AG04449 (cell line): ENCODE data around the gene STK4.

Source experiments
- CTCF ChIA-PET: fragments of 350-600 bp; formaldehyde crosslinking; extraction: SDS; loops from one replicate; lab custom pipeline; 2021; ENCODE audit warnings: antibody characterized with exemption; lab: Yijun Ruan, JAX
- POLR2A ChIA-PET: fragments of 400-600, 350-600 bp; formaldehyde crosslinking; extraction: SDS; loops from one replicate; lab custom pipeline; 2020; ENCODE audit warnings: antibody characterized with exemption, inconsistent platforms; lab: Yijun Ruan, JAX
- DNase-seq: peaks from one replicate; pipeline ENCODE4 v3.0.0-alpha.2; 2010; ENCODE audit warnings: low read depth, low spot score
- H3K4me3 ChIP-seq: 2 replicates; pipeline ENCODE4 v1.5.1; 2011; ENCODE audit warnings: low read depth, mild to moderate bottlenecking, control low read depth, low read length
- TF ChIP-seq, protein P1 (sequence below): IDR thresholded peaks from one replicate; pipeline ENCODE4 v1.5.1; 2011; ENCODE audit warnings: mild to moderate bottlenecking, moderate library complexity, low read length, control low read depth, inconsistent platforms; ENCODE audit not compliant: insufficient read depth; ENCODE audit errors: missing control alignments

STK4 gene

DNA sequence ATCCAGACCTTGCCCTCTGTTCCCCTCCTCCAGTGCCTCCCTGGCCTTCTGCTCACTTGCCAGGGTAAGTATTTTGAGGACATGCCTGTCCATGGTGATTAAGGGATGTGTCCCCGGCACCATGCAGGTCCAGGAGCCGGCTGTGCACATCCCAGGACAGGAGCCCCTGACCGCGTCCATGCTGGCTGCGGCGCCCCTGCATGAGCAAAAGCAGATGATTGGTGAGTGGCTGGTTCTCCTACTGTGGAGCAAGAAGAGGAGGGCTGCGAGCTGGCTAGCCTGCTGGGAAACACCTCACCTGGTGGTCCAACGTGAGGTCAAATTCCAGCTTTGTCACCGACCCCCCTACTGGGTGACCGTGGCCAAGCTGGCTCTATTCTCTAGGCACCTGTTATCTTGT lies 29.8 kb upstream of the STK4 start:
- CTCF ChIA-PET, result interaction anchor here (1.3 kb wide), 1 partner anchor 9 kb away, joined by 3 read pairs; no protein-coding TSS in a partner anchor
- TF ChIP-seq, protein P1, sequence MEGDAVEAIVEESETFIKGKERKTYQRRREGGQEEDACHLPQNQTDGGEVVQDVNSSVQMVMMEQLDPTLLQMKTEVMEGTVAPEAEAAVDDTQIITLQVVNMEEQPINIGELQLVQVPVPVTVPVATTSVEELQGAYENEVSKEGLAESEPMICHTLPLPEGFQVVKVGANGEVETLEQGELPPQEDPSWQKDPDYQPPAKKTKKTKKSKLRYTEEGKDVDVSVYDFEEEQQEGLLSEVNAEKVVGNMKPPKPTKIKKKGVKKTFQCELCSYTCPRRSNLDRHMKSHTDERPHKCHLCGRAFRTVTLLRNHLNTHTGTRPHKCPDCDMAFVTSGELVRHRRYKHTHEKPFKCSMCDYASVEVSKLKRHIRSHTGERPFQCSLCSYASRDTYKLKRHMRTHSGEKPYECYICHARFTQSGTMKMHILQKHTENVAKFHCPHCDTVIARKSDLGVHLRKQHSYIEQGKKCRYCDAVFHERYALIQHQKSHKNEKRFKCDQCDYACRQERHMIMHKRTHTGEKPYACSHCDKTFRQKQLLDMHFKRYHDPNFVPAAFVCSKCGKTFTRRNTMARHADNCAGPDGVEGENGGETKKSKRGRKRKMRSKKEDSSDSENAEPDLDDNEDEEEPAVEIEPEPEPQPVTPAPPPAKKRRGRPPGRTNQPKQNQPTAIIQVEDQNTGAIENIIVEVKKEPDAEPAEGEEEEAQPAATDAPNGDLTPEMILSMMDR, result no peak
- H3K4me3 ChIP-seq, result no peak overlapping the region
- DNase-seq, result no peak
- POLR2A ChIA-PET, result no interaction called here

- no peak for DNase-seq
- CTCF ChIA-PET, result interaction anchor here (1.4 kb wide), 1 partner anchor 355 kb away, joined by 3 read pairs; no protein-coding TSS in a partner anchor
- H3K4me3 ChIP-seq, result no peak overlapping the region
- TF ChIP-seq, protein P1, result no peak
- POLR2A ChIA-PET, result no interaction called here
These were observed 27.7 kb upstream of the STK4 start for GRCh38 chr20:44938637-44939036.

DNA sequence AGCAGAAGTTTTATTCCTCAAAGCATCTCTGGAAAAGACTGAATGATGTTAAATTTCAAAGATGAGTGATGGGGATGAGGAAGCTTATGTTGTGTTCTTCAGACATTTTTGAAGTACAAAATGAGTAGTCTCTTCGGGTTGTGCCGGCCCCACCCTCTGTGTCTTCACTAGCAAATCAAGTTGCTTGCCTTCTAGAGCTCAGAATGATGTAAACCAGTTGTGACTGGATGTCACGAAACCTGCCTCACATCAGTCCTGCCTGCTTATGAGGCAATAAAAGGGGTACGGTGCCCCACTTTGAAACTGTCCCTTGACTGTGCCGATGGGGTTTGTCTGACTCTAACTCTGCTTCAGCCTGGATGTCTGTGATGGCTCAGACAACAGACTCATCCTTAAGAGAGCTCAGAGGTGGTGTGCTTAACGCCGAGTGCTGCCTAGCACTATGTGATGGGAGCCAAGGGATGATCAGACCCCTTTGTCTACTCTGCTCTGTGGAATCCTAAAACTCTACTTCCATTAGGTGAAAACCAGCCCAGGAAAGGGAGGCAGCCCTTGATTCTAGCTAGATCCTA lies 25.1 kb upstream of the STK4 start:
- CTCF ChIA-PET, result interaction anchor here (0.8 to 2.2 kb wide), 4 partner anchors 12 to 349 kb away, joined by 3 to 6 read pairs (median 4); no protein-coding TSS in a partner anchor
- POLR2A ChIA-PET, result interaction anchor here (1.1 kb wide), 1 partner anchor 10 kb away, joined by 6 read pairs; no protein-coding TSS in a partner anchor

DNA sequence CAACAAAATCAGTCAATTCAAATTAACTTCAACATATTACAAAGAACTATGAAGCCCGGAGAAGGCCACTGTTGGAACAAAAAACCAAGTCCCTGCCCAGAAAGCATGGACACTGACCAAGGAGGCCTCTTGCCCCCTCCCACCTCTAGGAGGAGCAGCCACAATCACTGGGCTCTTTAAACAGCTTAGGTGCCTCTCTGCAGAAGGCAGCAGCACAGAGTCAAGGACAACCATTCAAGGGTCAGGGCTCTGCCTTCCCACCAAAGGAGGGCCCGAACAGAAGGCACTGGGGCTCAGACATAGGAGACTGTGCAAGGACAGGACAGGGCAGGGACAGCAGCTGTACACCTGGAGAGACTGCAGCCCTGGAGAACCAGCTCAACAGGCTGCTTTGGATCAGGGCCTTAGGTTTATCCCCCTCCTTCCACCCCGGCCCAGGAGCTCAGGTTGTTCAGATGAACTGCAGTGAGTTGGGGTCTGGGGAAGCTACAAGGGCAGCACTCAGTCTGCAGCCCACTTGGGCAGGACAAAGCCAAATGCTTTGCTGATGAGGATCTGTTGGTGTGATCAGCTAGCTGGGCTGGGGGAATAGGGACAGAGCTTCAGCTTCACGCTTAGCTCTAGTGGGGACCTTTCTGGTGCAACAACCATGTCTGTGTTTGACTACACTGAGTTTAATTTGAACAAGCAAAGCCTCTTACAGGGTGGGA lies 23.9 kb upstream of the STK4 start:
- ChIA-PET POLR2A (interaction anchor here (0.8 to 1.1 kb wide), 2 partner anchors 9 to 993 kb away, joined by 3 to 6 read pairs; no protein-coding TSS in a partner anchor), CTCF (interaction anchor here (1.4 kb wide), 1 partner anchor 10 kb away, joined by 3 read pairs; no protein-coding TSS in a partner anchor)
- TF ChIP-seq, protein P1, result no peak
- DNase-seq, result no peak
- H3K4me3 ChIP-seq, result no peak overlapping the region

More for the DNA sequence above, 25.1 kb upstream of the STK4 start:
- no peak overlapping the region for H3K4me3 ChIP-seq
- TF ChIP-seq, protein P1, result no peak
- no peak for DNase-seq

- DNase-seq, result no peak
- ChIA-PET POLR2A (no interaction called here), CTCF (no interaction called here)
- no peak overlapping the region for H3K4me3 ChIP-seq
- TF ChIP-seq, protein P1, result no peak
These were observed 22.5 kb upstream of the STK4 start for GRCh38 chr20:44943828-44944227.

DNA sequence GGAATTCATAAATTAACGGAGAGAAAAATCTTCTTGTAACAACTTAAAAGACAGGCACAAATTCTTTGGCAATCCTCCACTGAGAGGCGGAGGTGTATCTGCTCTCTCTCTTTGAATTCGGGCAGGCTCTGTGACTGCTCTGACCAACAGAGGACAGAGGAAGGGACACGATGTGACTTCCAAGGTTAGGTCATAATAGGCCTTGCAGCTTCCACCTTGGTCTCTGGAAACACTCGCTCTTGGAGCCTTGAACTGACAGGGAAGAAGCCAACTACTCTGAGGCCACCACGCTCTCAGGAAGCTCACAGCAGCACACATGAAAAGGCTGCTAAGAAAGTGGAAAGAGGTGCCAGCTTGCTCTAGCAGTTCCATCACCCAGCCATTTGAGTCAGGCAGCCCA lies 21.1 kb upstream of the STK4 start:
- CTCF ChIA-PET, result interaction anchor here (1.3 kb wide), 1 partner anchor 8 kb away, joined by 3 read pairs; no protein-coding TSS in a partner anchor
- POLR2A ChIA-PET, result interaction anchor here (0.5 kb wide), 1 partner anchor 11 kb away, joined by 3 read pairs; no protein-coding TSS in a partner anchor
- no peak overlapping the region for H3K4me3 ChIP-seq
- DNase-seq, result no peak
- TF ChIP-seq, protein P1, result no peak
